ENCODE results near the gene IQSEC1.

- TF ChIP-seq, protein P1, sequence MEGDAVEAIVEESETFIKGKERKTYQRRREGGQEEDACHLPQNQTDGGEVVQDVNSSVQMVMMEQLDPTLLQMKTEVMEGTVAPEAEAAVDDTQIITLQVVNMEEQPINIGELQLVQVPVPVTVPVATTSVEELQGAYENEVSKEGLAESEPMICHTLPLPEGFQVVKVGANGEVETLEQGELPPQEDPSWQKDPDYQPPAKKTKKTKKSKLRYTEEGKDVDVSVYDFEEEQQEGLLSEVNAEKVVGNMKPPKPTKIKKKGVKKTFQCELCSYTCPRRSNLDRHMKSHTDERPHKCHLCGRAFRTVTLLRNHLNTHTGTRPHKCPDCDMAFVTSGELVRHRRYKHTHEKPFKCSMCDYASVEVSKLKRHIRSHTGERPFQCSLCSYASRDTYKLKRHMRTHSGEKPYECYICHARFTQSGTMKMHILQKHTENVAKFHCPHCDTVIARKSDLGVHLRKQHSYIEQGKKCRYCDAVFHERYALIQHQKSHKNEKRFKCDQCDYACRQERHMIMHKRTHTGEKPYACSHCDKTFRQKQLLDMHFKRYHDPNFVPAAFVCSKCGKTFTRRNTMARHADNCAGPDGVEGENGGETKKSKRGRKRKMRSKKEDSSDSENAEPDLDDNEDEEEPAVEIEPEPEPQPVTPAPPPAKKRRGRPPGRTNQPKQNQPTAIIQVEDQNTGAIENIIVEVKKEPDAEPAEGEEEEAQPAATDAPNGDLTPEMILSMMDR (IDR thresholded peaks at IDR 0.05; ENCODE audit: low read depth, low read length), result no peak
- no peak for TF ChIP-seq POLR2A (IDR thresholded peaks at IDR 0.05; ENCODE audit: extremely low read depth, insufficient read length)
- TF ChIP-seq, protein P2, sequence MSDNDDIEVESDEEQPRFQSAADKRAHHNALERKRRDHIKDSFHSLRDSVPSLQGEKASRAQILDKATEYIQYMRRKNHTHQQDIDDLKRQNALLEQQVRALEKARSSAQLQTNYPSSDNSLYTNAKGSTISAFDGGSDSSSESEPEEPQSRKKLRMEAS (IDR thresholded peaks at IDR 0.05; ENCODE audit: low read depth, low read length), result no peak
Observed at GRCh38 chr3:13043656-13044055, 29.6 kb downstream of the IQSEC1 start.
